EH (cell line): ENCODE results near the gene TRAF7.
A peak's percentile ranks its signal among the peaks of the same experiment; 100 is the strongest.
"Not testable (repeated sequence)": the region's sequence is repeated elsewhere in the genome, so short reads cannot be mapped to it uniquely, and the experiment has no call there.

Experiments
- DNase-seq: peaks from one replicate; pipeline ENCODE4 v3.0.0-alpha.2; 2015; ENCODE audit warnings: low read depth

The TRAF7 gene

DNA sequence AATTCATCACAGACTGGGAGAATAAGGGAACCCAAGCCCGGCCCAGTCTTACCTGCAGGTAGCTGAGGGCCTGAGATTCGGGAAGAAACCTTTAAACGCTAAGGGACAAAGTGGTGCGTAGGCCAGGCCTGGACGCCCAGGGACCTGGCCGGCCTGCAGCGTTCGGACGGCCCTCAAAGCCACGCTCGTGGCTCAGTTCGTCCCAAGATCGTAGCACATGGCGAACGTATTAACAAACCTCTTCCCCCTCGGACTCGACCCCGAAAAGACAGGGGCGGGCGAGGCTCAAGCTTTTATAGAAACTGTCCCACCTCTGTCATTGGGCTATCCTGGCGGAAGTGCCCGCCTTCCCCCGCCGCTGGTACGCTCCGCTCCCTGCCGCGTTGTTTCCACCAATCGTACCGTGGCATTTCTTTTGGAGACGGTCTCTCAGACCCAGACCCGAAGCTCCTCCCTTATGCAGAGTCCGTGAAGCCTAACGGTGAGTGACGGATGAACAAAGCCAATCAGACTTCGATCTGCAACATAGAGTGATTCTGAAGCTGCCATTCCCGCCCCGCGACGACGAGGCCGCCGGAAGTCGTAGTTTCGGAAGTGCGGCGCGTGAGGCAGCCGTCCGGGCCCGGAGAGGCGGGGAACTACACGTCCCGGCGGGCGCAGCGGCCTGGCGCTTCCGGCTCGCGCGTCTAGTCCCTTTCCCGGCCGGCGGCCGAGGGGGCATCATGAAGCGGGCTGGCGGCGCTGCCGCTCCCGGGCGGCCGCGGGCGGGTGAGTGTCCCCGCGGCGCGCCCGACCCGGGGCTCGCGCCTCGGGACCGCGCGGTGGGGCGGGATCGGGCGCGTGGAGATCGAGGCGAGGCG lies at the start of gene TRAF7:
TRAF7 (plus strand) TSS at position 692 of the 860 bp plus-strand sequence. CDS start 8,139 bp downstream, outside the sequence.
- DNase-seq, result peak; percentile 100

DNA sequence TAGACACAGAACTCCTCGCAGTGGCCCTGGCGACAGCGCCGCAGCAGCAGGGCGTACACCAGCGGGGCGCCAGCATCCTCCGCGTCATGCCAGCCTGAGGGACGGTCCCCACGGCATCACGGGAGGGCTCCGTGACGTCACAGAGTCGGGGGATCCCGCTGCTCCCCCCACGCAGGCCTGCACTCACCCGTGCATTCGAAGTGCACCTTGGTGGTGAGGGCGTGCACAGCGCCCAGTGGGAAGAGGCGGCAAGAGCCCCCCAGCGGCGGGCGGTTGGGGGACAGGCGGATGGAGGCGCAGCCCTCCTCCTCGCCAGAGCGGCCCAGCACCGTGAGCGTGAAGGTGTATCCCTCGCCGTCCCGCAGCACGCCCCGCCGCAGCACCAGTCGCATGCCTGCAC lies 49.4 kb upstream of the TRAF7 start:
- not testable (repeated sequence) for DNase-seq

DNA sequence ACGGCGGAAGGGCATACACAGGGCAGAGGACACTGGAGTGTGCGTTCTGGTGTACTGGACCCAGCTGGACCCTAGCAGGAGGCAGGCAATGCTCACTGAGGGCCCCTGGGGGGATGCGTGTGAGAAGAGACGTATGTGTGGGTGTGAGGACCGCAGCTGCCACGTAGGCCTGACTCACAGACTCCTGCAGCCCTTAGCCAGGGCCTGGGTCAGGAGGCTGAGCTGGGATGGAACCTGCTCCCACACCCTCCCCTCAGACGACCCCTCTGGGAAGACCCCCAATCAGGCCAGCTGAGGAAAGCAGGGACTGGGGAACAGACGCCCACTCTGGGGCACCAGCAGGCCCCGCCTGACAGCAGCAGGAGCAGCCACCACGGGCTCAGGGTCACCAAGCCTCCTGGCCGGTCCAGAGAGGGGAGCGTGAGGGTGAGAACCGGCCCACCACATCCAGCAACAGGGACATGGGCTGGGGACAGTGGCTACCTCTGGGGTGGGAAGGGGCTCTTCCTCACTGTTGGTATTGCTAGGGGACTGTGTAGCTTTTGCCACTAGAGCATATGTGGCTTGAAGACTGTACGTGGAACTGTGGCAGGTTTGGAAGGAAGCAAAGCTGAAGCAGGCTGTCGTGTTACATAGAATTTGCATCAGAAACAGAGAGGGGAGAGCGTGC lies 48.3 kb upstream of the TRAF7 start:
- DNase-seq, result peak; percentile 71

DNA sequence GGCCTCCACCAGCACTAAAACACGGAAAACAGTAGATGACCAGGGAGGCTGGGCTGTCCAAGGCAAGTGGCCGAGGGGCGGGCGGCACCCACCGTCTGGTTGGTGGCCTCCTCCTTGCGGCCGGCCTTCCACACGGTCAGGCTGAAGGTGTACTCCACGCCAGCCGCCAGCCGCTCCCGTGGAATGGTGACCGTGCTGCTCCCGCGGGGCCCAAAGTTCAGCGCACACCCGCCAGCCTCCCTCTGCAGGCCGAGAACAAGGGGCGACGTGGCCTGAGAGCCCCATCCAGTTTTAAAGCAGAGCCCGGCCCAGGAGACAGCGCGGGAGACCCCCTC lies 47.8 kb upstream of the TRAF7 start:
- not testable (repeated sequence) for DNase-seq

DNA sequence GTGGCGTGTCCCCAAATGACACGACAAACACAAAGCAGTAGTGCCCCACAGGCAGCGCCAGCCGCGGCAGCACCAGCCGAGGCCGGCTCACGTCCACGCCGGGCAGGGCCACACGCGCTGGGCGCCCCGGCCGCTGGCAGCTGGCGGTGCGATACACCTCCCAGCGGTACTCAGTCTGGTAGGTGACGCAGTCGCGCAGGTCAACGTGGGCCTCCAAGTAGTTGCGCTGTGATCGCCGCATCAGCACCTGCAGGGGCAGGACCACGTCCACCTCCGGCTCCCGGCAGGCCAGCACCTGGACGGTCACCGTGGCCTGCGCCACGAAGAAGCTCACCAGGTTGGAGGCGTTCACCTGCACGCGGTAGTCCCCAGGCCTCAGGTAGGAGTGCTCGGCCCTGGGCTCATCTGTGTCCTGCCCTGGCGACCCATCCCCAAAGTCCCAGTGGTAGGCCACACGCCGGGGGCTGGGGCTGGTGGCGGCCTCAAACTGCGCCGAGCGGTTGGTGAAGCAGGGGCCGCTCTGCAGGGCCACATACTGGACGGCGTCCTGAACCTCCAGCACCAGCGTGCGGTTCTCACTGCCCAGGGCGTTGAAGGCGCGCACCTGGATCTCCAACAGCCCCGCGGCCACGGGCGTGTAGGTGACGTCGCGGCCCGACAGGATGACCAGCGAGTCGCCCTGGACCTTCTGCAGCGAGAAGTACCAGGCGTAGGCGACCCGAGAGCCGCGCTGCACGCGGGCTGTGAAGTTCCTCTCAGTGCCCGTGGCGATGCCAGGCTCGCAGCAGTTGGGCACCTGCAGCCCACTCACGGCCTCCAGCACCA lies 46.9 kb upstream of the TRAF7 start:
- DNase-seq, result not testable (repeated sequence)

DNA sequence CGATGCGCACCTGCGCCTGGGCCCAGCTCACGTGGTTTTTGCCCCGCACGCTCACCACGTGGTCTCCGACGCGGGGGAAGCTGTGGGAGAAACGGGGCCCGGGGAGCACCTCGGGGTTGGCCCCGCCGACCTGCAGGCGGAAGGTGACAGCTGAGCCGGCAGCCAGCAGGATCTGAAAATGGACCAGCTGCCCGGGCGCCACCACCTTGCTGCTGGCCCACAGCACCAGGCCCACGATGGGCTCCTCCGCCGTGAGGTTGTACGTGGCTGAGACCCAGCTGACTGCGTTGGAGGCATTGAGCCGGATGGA lies 46.4 kb upstream of the TRAF7 start:
- DNase-seq, result not testable (repeated sequence)

DNA sequence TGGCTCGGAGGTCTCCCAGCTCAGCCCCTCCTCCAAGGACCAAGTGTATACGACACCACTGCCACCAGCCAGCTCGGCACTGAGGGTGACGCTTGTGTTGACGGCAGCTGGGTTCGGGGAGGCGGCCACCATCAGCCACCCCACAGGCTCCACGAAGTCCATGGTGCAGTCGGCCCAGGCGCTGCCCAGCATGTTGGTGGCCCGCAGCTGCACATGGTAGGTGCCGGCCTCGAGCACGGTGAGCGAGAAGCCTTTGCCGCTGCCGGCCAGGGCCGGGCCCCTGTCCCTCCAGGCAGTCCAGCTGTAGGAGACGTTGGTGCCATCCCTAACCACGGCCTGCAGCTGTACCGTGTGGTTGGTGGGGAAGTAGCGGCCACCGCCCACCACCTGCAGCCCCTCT lies 45.7 kb upstream of the TRAF7 start:
- DNase-seq, result not testable (repeated sequence)

DNA sequence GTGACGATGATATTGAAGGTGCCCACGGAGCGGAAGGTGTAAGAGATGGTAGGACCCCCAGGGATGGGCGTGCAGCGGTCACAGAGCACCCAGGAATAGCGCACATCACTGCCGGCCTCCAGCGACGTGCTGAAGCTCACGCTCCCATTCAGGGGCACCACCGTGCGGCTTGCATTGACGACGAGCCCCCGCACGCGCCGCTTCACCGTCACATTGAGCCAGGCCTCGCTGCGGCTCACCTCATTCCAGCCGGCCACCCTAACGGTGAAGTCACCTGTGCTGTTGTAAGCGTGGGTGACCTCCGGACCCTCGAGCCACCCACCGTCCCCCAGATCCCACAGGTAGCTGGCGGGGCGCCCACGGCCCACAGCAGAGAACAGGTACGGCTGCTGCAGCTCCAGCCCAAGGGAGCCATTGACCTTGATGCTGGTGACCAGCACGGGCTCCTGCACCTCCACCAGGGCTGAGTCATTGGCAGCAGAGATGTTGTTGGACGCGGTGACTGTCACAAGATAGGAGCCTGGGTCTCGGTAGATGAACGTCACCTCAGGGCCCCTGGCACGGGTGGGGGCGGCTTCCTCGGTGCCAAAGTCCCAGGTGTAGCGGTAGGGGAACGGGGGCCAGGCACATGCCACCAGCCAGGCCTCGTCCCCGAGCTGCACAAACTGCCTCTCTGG lies 45.1 kb upstream of the TRAF7 start:
- DNase-seq, result not testable (repeated sequence)

DNA sequence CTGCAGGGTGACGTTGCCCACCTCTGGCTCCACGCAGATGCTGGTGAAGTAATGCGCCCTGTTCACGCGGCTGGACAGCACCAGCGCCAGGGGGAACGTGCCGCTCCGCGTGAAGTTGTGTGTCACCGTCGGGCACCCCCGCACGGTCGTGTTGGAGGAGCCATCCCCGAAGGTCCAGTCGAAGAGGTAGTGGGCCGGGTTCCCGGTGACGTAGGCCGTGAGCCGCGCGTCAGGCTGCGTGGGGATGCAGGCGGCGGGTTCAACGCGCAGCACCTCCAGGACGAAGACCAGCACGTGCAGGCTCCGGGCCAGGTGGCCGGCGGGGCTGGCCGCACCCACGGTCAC lies 44.6 kb upstream of the TRAF7 start:
- DNase-seq, result not testable (repeated sequence)

DNA sequence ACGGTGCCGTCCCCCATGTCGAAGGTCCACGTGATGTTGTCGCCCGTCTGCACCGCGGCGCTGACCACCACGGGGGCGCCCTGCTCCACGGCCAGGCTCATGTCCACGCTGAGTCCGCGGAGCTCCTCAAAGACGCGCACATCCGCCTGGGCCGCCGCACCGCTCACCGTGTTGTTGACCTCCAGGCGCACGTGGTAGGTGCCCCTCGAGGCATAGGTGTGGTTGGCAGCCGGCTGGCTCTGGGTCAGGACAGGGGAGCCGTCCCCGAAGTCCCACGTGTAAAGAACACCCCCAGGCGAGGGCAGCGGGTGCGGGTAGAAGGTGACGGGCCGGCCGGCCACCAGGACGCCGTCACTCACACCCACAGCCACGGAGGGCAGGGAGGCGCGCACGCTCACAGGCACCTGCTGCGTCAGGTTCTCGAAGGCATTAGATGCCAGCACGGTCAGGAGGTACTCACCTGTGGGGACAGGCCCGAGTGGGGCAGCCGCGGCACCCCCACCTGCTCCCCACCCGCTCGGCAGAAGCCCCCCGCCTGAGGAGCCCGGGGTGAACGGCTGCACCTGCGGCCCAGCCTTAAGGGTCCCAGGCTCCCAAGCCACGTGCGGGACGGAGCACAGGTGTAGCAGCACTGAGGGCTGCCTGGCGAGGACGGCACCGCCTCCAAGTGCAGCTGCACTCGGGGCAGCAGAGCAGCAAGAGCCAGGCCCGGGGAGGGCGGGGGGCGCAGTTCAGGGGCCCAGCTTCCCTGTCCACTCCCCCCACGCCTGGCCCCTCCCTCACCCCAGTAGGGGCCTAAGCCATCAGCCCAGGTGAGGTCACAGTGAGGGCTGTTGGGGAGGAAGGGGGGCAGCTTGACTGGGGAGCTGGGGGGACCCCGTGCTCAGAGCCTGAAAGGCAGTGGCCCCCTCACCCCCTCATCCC lies 43.9 kb upstream of the TRAF7 start:
- DNase-seq, result not testable (repeated sequence)

DNA sequence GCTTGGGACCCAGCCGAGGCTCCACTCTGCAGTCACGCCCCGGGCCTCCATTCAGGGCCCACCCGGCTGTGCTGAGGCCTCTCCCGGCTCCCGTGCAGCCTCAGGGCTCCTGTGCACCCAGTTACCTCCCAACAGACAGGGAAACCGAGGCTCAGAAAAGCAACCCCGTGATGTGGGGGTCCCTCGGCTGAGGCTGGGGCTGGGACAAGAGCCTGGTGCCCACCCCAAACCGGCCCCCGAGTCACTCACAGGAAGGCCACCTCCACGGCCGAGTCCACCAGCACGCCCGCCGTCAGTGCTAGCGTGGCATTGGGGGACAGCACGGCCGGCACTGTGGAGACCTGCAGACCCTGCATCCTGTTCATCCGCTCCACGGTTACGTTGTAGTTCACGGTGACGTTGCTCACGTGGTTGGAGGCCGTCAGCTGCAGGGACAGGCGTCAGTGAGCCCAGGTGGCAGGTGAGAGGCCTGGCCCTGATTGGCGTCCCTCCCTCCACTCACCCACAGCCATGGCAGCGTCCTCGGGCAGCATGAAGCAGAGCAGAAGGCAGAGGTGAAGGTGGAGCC lies 43.0 kb upstream of the TRAF7 start:
- DNase-seq, result not testable (repeated sequence)

DNA sequence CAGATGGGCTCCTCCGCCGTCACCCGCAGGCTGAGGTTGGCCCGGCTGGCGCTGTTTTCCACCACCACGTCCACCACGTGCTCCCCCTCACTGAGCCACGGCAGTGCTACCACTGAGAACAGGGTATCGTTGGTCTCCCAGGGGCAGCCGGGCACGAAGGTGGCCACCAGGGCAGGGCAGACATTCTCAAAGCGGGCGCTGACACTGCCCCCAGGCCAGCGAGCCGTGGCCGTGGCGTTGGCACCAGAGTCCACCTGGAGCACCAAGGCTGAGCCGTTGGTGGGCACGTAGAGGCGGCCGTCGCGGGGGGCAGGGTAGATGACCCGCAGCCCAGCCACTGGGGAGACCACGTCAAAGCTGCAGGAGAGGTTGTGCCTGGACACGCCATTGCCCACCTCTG lies 41.4 kb upstream of the TRAF7 start:
- not testable (repeated sequence) for DNase-seq

DNA sequence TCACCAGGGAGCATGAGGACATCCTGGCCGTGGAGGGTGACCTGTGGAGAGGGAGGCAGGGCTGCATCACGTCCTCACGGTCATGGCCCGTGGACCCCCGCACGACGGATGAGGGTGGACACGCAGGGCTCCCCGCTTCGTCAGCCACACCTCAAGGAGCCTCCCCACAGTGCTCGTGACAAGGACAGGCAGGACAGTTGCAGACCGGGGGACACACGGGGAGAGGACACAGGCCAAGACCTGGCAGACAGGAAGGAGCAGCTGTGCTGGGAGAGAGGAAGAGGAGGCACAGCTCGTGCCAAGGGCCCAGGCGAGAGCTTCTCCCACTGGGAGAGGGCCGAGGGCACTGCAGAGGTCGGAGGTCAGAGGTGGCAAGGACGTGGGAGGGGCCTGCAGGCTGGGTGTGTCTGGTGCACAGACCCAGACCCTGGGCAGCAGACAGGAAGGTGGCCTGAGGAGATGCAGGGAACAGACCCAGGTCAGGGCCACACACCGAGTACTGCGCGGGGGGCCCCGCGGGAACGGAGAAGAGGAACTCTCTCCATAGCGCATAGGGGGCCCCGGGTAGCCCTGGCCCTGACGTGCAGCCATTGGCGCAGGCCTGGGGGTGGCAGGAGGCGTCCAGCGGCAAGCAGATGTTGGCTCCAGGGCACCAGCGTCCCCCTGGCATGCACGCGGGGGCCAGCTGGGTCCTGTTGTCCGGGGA lies 40.5 kb upstream of the TRAF7 start:
- not testable (repeated sequence) for DNase-seq

DNA sequence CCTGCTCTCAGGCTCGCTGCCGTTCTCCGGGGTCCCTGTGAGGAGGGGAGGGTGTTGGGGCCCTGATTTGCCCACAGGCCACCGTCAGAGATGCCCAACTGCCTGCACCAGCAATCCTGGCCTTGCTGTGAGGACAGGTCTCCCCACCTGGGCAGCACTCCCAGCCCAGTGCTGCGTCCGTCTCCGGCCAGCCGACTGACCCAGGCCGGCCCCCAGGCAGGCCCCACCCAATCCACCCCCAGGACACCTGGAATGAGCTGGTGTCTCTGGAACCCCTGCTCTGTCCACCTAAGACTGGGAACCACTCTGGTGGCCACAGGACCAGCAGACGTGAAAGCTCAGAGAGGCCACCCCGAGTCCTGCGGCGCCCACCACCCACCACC lies 40.0 kb upstream of the TRAF7 start:
- DNase-seq, result no peak

DNA sequence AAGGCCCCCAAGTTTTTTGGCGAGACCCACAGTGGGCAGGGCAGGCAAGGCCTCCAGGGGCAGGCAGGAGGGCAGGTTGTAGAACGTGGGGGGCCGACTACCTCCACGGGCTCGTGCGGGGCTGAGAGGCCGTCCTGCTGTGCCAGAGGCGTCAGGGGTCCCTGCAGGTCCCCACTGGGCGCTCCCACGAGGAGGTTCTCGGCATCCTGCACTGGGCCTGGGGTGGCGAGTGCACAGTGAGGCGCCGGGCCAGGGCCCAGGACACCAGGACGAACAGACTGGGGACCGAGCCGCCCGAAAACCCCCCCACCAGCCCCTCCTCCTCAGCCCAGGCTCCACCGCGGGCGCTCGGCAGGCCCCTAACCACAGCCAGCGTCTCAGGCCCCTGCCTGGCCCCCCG lies 39.2 kb upstream of the TRAF7 start:
- not testable (repeated sequence) for DNase-seq

DNA sequence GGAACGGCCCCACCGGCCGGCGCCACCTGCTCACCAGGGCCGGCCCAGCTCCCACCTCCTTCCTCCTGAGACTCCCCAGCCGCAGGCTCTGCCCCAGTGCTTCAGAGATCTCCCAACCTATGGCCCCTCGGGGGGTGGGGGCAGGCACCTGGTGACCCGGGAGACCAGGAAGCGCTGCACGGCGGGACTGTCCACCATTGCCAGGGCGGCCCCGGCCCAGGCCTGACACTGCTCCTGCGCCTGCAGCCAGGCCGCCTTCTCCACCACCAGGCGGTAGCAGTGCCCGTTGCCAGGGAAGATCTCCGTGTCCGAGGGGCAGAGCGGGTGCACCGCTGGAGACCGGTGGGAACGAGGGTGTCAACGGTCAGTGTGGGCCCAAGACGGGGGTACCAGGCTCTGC lies 38.2 kb upstream of the TRAF7 start:
- DNase-seq, result not testable (repeated sequence)

DNA sequence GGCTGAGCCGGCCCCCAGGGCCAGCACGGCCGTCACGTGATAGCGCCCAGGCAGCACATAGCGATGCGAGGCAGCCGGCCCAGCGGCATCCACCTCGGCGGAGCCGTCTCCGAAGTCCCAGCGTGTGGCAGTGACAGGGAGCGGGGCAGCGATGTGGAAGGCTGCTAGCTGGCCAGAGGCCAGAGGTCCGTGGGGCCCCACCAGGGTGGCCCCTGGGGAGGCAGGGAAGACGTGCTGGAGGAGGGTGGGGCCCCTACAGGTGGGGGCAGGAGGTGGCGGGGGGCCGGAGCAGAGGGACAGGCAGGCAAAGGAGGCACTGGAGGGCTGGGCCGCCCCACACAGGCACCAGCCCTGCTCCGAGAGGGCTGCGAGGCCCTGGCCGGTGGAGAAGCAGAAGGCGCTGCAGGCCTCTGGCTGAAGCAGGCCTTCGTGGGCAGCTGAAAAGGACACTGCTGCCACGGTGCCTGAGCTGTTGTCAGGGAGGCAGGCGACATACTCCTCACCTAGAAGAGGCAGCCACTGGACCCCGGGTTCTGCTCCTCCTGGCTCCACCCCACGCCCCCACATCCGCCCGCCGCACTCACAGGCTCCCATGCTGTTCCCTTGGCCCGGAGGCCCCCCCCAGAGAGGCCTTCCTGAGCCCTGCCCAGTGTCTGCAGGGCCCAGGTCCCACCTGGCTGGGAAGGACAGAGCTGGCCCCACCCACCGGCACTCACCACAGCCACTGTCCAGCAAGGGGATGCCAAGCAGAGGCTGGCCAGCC lies 37.4 kb upstream of the TRAF7 start:
- DNase-seq, result not testable (repeated sequence)

DNA sequence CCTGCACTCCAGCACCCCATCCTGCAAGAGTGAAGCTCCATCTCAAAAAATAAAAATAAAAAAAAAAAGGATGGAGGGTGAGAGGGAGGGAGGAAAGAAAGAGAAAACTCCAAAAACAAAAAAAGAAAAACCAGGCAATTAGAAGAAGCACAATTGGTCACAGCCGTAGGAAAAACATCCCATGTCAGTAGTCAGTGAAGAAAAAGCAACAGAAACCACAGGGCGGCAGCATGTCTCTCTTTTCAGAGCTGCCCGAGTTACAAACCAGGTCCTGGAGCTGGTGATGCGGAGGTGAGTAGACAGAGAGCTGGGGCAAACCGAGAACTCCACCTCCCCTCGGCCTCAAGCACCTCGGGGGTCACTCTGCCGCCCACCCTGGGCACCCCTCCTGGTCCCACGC lies 34.3 kb upstream of the TRAF7 start:
- DNase-seq, result peak; percentile 80

DNA sequence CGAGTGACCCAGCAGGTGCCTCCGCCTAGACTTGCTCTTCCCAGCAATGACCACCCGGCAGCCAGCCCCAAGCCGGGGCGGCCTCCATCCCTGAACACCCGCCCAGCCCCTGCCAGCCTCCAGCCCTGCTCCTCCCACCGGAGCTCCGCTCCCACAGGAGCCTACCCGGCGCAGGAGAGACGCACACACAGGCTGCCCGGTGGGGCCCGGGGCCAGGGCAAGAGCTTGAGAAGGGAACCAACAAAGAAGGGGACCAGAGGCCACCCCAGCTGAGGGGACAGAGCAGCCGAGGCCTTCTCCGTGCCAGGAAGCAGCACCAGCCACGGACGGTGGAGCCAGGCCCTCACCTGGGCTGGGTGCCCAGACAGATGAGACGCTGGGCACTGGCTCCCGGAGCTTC lies 33.7 kb upstream of the TRAF7 start:
- no peak for DNase-seq
